OCI-LY7 (cell line): ENCODE data around the gene POU2AF1.

Experiments used
- EZH2phosphoT487 ChIP-seq: fragments of 200-600 bp; sonication (generic); IDR thresholded peaks from 2 replicates; pipeline ENCODE4 v1.6.1; 2018; ENCODE audit warnings: low read depth, borderline replicate concordance, mild to moderate bottlenecking, mixed run types, antibody characterized with exemption, low read length, moderate library complexity, mixed read lengths
- TF ChIP-seq, protein P1 (sequence below): fragments of 200-600 bp; sonication (generic); conservative IDR thresholded peaks from 2 replicates; pipeline ENCODE4 v1.5.1; 2014; ENCODE audit warnings: mild to moderate bottlenecking, antibody characterized with exemption, low read length, moderate library complexity, mixed read lengths

GRCh38 chr11:111350811-111351210 is 28.3 kb downstream of the POU2AF1 start:
- TF ChIP-seq, protein P1, sequence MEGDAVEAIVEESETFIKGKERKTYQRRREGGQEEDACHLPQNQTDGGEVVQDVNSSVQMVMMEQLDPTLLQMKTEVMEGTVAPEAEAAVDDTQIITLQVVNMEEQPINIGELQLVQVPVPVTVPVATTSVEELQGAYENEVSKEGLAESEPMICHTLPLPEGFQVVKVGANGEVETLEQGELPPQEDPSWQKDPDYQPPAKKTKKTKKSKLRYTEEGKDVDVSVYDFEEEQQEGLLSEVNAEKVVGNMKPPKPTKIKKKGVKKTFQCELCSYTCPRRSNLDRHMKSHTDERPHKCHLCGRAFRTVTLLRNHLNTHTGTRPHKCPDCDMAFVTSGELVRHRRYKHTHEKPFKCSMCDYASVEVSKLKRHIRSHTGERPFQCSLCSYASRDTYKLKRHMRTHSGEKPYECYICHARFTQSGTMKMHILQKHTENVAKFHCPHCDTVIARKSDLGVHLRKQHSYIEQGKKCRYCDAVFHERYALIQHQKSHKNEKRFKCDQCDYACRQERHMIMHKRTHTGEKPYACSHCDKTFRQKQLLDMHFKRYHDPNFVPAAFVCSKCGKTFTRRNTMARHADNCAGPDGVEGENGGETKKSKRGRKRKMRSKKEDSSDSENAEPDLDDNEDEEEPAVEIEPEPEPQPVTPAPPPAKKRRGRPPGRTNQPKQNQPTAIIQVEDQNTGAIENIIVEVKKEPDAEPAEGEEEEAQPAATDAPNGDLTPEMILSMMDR = no peak
- TF ChIP-seq EZH2phosphoT487 = no peak
